Measurements from ENCODE around the gene KRT4. TPM values are rescaled to one million over a fixed set of nuclear protein-coding genes. Genes with fewer than 3 reads are reported as not detected.

Gene KRT4
- total RNA-seq, 1 donor, result not detected

DNA sequence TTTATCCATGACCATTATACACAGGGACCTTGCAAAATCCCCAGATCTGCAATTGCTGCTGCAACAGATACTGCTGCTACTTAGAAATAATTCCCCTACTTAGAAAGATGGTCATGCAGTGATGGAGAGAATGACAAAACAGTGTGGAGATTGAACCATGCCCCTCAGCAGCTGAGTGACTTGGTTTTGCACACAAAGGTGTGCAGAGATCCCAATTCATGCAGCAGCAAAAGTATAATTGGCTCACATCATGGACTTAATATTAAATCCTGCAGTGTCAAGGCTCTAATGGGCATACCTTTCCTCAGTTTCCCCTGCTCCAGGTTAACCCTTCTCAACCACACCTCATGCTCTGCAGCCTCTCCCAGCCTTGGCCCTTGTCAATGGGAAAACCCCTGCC, 37.9 kb upstream of the KRT4 start:
- DNase-seq (ENCODE audit: low read depth), result no peak
- TF ChIP-seq, protein P1, sequence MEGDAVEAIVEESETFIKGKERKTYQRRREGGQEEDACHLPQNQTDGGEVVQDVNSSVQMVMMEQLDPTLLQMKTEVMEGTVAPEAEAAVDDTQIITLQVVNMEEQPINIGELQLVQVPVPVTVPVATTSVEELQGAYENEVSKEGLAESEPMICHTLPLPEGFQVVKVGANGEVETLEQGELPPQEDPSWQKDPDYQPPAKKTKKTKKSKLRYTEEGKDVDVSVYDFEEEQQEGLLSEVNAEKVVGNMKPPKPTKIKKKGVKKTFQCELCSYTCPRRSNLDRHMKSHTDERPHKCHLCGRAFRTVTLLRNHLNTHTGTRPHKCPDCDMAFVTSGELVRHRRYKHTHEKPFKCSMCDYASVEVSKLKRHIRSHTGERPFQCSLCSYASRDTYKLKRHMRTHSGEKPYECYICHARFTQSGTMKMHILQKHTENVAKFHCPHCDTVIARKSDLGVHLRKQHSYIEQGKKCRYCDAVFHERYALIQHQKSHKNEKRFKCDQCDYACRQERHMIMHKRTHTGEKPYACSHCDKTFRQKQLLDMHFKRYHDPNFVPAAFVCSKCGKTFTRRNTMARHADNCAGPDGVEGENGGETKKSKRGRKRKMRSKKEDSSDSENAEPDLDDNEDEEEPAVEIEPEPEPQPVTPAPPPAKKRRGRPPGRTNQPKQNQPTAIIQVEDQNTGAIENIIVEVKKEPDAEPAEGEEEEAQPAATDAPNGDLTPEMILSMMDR (IDR thresholded peaks at IDR 0.05; ENCODE audit: insufficient read depth, low read depth, low read length), result no peak
- H3K4me3 ChIP-seq (ENCODE audit: low read depth, low read length), result no peak overlapping the region

DNA sequence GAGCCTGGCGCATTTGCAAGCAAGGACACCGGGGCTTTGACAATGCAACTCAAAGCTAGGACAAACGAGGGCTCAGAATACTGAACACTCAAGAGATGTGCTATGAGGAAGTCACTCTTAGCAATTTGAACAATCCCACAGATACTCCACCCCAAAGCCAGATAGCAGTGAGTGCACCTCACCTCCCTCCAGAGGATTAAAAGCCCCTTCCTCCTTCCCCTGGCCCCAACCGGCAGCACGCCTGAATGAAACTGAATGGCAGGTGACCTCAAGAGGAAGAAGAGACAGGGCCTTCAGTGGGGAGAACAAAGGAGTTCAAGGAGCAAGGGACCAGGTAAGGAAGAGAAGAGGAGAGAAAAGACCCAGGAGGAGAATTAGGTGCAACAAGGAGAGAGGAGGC, 36.8 kb upstream of the KRT4 start:
- H3K4me3 ChIP-seq (ENCODE audit: low read depth, low read length), result no peak overlapping the region
- DNase-seq (ENCODE audit: low read depth), result no peak
- TF ChIP-seq, protein P1 (IDR thresholded peaks at IDR 0.05; ENCODE audit: insufficient read depth, low read depth, low read length), result no peak

DNA sequence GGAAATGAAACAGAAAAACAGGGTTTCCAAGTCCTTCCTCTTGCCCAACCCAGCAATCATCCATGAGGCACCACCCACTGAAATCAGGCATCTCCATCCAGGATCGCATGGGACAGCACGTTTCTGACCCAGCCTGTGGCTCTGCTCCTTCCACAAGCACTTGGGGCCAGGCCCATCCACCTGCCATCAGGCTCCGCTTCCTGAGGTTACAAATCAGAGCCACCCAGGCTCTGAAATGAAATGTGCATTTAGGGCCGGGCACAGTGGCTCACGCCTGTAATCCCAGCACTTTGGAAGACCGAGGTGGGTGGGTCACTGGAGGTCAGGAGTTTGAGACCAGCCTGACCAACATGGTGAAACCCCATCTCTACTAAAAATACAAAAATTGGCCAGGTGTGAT, 35.6 kb upstream of the KRT4 start:
- H3K4me3 ChIP-seq (ENCODE audit: low read depth, low read length), result no peak overlapping the region
- TF ChIP-seq, protein P1 (IDR thresholded peaks at IDR 0.05; ENCODE audit: insufficient read depth, low read depth, low read length), result no peak
- DNase-seq (ENCODE audit: low read depth), result no peak

DNA sequence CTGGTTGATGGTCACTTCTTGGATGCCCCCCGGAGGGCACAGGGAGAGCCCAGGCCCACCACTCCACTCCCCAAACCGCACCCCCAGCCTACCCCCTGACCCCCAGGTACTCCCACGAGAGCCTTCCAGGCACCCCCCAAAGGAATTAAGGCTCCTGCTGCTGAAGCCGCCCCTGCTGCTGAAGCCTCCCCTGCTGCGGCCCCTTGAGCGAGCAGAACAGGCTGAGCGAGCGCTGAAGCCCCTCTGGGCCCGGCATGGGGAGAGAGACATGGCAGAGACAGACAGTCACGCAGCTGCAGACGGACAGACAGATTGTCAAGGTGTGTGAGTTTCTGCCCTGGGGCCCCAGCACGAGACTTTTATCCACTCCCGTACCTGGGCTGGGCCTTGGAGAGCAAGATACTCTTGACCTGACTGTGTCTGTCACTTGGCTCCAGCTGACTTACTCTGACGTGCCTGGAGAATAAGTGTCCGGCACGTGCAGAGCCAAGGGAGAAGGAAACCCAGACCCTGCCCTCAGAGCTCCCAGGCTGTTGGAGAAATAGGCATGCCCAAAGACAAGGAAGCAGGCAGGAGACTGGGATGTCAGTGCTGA, 34.8 kb upstream of the KRT4 start, which contains the start of gene KRT78:
TSS of gene KRT78 (minus strand) at position 334 of the 595 bp plus-strand sequence. CDS start at position 270, 64 bp downstream.
- DNase-seq (ENCODE audit: low read depth), result no peak
- TF ChIP-seq, protein P1 (IDR thresholded peaks at IDR 0.05; ENCODE audit: insufficient read depth, low read depth, low read length), result no peak
- no peak within 1 kb of the TSS for H3K4me3 ChIP-seq (ENCODE audit: low read depth, low read length)

DNA sequence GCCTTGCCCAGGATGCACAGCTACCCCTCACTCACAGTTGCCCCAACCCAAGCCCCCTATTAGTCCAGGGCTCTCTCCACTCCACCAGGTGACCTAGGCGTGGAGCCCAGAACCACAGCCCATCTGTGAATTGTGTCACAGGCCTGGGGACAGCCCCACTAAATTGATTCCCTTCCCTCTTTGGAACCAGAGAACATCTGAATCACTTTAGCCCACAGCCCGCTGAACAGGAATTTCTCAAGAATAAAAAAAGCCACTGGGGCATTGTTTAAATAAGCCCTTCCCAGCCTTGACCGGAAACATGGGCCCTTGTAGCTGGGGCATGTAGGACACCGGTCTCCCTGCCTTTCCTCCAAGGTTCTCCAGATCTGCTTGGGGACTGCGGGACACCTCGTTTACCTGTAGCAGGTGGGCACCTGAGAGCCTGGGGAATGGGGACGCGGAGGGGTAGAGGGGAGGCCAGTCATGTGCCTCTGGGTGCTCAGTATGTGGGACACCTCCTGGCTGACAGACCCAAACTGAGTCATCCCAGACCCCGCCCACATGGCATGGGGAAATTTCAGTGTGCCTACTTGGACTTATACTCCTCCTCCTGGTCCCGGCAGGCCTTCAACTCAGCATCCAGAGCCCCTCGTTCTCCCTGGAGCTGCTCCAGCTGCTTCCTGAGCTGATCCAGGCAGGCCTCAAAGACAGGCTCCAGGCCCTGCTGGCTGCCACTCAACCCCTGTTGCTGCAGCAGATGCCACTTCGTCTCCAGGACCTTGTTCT, 33.6 kb upstream of the KRT4 start:
- TF ChIP-seq, protein P1 (IDR thresholded peaks at IDR 0.05; ENCODE audit: insufficient read depth, low read depth, low read length), result no peak
- DNase-seq (ENCODE audit: low read depth), result no peak
- no peak overlapping the region for H3K4me3 ChIP-seq (ENCODE audit: low read depth, low read length)

DNA sequence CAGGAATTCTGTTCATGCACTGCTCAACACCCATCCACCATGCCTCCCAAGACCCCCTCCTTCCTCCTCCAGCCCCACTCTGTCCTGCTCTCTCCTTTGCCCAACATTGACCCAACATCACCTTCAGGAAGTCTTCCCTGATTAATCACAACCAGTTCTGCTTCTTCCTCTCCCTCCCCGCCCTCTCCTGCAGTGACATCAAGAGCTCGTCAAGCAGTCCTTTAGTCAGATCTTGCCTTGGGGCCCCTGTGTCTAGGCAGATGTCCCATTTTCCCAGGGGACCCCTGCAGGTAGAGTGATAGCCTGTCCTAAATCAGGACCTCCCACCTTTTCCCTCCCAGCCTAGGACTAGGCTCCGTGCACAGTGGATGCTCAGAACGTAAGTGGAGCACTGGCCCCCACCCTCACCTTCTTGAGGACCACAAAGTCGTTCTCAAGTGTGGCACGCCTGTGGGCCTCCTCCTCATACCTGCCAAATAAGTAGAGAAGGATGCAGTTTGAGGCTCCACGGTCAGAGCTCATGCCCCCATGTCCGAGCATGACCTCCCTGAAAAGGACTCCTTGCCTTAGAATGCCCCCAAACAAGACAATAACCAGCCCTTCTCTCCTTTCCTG, 32.5 kb upstream of the KRT4 start:
- TF ChIP-seq, protein P1 (IDR thresholded peaks at IDR 0.05; ENCODE audit: insufficient read depth, low read depth, low read length), result no peak
- H3K4me3 ChIP-seq (ENCODE audit: low read depth, low read length), result no peak overlapping the region
- no peak for DNase-seq (ENCODE audit: low read depth)

Data from fibroblast of villous mesenchyme (primary cell).